Measurements from ENCODE around the gene ADI1. TPM values are rescaled to one million over a fixed set of nuclear protein-coding genes. Genes with fewer than 3 reads are reported as not detected.
"Not testable (repeated sequence)": the region's sequence is repeated elsewhere in the genome, so short reads cannot be mapped to it uniquely, and the experiment has no call there.

The ADI1 gene
- total and polyA plus RNA-seq, 7 experiments from 2014 or later, result 26.4 to 73.3 (median 39.6) TPM

- Histone ChIP-seq H3K9me3 (ENCODE audit: control insufficient read depth in 2 of 3, low read length in 3 of 3) (no peaks in the 10 kb centered on the region), H3K27me3 (ENCODE audit: control insufficient read depth in 2 of 2, insufficient read depth in 2 of 2, low read length in 2 of 2) (no peaks in the 10 kb centered on the region), H3K27ac (ENCODE audit: low read depth, low read length) (no peak overlapping the region), H3K4me1 (ENCODE audit: control insufficient read depth in 2 of 2, insufficient read depth in 2 of 2, low read length in 2 of 2) (no peaks in the 10 kb centered on the region), H3K36me3 (ENCODE audit: control insufficient read depth in 2 of 3, insufficient read depth in 3 of 3, low read length in 3 of 3) (peaks cover 0 to 76% (median 5%) of the 10 kb centered on the region in 3 experiments), H3K4me3 (ENCODE audit: low read length) (no peak overlapping the region)
- H3K36me3 Mint-ChIP-seq, result peaks cover 7 to 65% (median 16%) of the 10 kb centered on the region in 5 donors
- no peak for ATAC-seq
- peak overlapping the region in 2 of 9 donors; percentile 59 to 69 for H3K27ac Mint-ChIP-seq
- H3K27me3 Mint-ChIP-seq, result no peaks in the 10 kb centered on the region
- no peak overlapping the region for H3K4me3 Mint-ChIP-seq
- DNase-seq, result no peak
- peaks cover 0 to 7% (median 0%) of the 10 kb centered on the region in 7 donors for H3K4me1 Mint-ChIP-seq
- H3K9me3 Mint-ChIP-seq, result no peaks in the 10 kb centered on the region
- intact Hi-C loops (cut with micrococcal nuclease), result no loop called here
- POLR2A ChIA-PET, result no interaction called here
- CTCF ChIA-PET, result no interaction called here
These were observed 67.2 kb downstream of the ADI1 start for GRCh38 chr2:3451926-3452671.

DNA sequence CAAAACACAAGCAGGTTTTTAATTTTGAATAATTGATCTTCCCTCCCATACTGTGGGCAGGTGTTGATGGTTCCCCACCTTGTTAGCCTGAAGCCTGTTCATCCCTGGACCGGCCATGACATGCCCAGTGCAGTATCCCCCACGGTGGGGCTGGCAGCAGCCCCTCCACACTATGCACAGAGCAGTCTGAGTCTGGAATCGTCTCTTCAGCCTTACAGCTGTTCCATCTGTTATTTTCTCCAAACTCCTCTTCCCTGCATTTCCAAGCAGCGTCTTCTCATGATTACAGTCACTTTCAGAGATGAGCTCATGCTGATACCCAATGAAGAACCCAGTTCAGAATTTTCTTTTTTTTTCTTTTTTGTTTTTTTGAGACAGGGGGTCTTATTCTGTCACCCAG lies 68.2 kb downstream of the ADI1 start:
- H3K4me1 Mint-ChIP-seq, result peaks cover 0 to 7% (median 0%) of the 10 kb centered on the region in 7 donors
- H3K27ac Mint-ChIP-seq, result peak overlapping the region in 1 of 9 donors; percentile 54
- DNase-seq (no peak), ATAC-seq (no peak)
- peaks cover 0 to 76% (median 5%) of the 10 kb centered on the region in 3 experiments for H3K36me3 ChIP-seq (ENCODE audit: control insufficient read depth in 2 of 3, insufficient read depth in 3 of 3, low read length in 3 of 3)
- no peak overlapping the region for H3K4me3 Mint-ChIP-seq
- H3K36me3 Mint-ChIP-seq, result peaks cover 2 to 66% (median 17%) of the 10 kb centered on the region in 5 donors
- H3K9me3 ChIP-seq (ENCODE audit: control insufficient read depth in 2 of 3, low read length in 3 of 3), result no peaks in the 10 kb centered on the region
- no peaks in the 10 kb centered on the region for H3K27me3 ChIP-seq (ENCODE audit: control insufficient read depth in 2 of 2, insufficient read depth in 2 of 2, low read length in 2 of 2)
- ChIA-PET CTCF (no interaction called here), POLR2A (no interaction called here)
- H3K4me3 ChIP-seq (ENCODE audit: low read length), result no peak overlapping the region
- no peaks in the 10 kb centered on the region for H3K4me1 ChIP-seq (ENCODE audit: control insufficient read depth in 2 of 2, insufficient read depth in 2 of 2, low read length in 2 of 2)
- intact Hi-C loops (cut with micrococcal nuclease), result no loop called here
- no peaks in the 10 kb centered on the region for H3K9me3 Mint-ChIP-seq
- H3K27me3 Mint-ChIP-seq, result no peaks in the 10 kb centered on the region
- H3K27ac ChIP-seq (ENCODE audit: low read depth, low read length), result no peak overlapping the region

DNA sequence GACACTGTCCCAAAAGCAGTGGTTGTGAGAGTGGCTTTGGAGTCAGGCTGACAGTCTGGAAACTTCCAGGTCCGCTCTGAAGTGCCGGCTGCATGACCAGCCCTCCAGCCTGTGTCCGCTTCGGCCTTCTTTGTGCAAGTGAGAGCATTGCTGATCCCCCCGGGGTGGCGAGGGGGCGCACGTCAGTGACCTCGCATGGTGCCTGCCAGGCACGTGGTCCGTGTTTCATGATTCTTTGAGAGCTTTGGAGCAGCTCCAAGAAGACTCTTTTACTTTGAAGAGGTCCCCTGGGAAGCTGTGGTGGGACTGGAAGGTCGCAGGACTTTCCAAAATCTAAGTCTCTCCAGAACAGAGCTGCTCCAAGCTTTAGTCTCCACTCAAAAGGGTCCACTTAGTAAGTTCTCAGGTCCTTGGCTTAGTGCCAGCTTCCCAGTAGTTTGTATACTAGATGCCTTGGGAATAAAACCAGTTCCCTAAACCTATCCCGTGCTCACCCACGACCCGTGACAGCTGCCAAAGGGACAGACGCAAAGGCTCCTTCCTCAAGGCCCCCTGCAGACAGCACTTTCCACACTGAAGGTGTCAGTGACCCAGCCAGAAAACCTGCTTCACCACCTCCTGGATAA lies 68.8 kb downstream of the ADI1 start:
- Histone ChIP-seq H3K4me3 (ENCODE audit: low read length) (no peak overlapping the region), H3K9me3 (ENCODE audit: control insufficient read depth in 2 of 3, low read length in 3 of 3) (no peaks in the 10 kb centered on the region), H3K4me1 (ENCODE audit: control insufficient read depth in 2 of 2, insufficient read depth in 2 of 2, low read length in 2 of 2) (no peaks in the 10 kb centered on the region), H3K36me3 (ENCODE audit: control insufficient read depth in 2 of 3, insufficient read depth in 3 of 3, low read length in 3 of 3) (peaks cover 0 to 82% (median 5%) of the 10 kb centered on the region in 3 experiments), H3K27ac (ENCODE audit: low read depth, low read length) (no peak overlapping the region), H3K27me3 (ENCODE audit: control insufficient read depth in 2 of 2, insufficient read depth in 2 of 2, low read length in 2 of 2) (no peaks in the 10 kb centered on the region)
- ChIA-PET POLR2A (no interaction called here), CTCF (no interaction called here)
- DNase-seq (no peak), ATAC-seq (no peak)
- Mint-ChIP-seq H3K27me3 (no peaks in the 10 kb centered on the region), H3K4me1 (peaks cover 0 to 4% (median 0%) of the 10 kb centered on the region in 7 donors), H3K9me3 (no peaks in the 10 kb centered on the region), H3K36me3 (peaks cover 0 to 66% (median 13%) of the 10 kb centered on the region in 5 donors), H3K4me3 (no peak overlapping the region), H3K27ac (peak overlapping the region in 1 of 9 donors; percentile 38)
- intact Hi-C loops (cut with micrococcal nuclease), result no loop called here

- no peak for DNase-seq
- intact Hi-C loops (cut with micrococcal nuclease), result no loop called here
- ChIA-PET POLR2A (no interaction called here), CTCF (no interaction called here)
- Histone ChIP-seq H3K36me3 (ENCODE audit: control insufficient read depth in 2 of 3, insufficient read depth in 3 of 3, low read length in 3 of 3) (peaks cover 0 to 87% (median 5%) of the 10 kb centered on the region in 3 experiments), H3K27me3 (ENCODE audit: control insufficient read depth in 2 of 2, insufficient read depth in 2 of 2, low read length in 2 of 2) (no peaks in the 10 kb centered on the region), H3K4me3 (ENCODE audit: low read length) (no peak overlapping the region), H3K4me1 (ENCODE audit: control insufficient read depth in 2 of 2, insufficient read depth in 2 of 2, low read length in 2 of 2) (no peaks in the 10 kb centered on the region), H3K9me3 (ENCODE audit: control insufficient read depth in 2 of 3, low read length in 3 of 3) (no peaks in the 10 kb centered on the region), H3K27ac (ENCODE audit: low read depth, low read length) (no peak overlapping the region)
- ATAC-seq, result no peak
- peaks cover 0 to 63% (median 13%) of the 10 kb centered on the region in 5 donors for H3K36me3 Mint-ChIP-seq
- H3K27me3 Mint-ChIP-seq, result no peaks in the 10 kb centered on the region
- H3K9me3 Mint-ChIP-seq, result no peaks in the 10 kb centered on the region
- no peak overlapping the region for H3K4me3 Mint-ChIP-seq
- no peak overlapping the region for H3K27ac Mint-ChIP-seq
- H3K4me1 Mint-ChIP-seq, result peaks cover 0 to 4% (median 0%) of the 10 kb centered on the region in 7 donors
These were observed 69.4 kb downstream of the ADI1 start for GRCh38 chr2:3449936-3450335.

GRCh38 chr2:3449086-3449485 lies 70.2 kb downstream of the ADI1 start:
- Histone ChIP-seq H3K36me3 (ENCODE audit: control insufficient read depth in 2 of 3, insufficient read depth in 3 of 3, low read length in 3 of 3) (peaks cover 0 to 88% (median 5%) of the 10 kb centered on the region in 3 experiments), H3K4me3 (ENCODE audit: low read length) (no peak overlapping the region), H3K27ac (ENCODE audit: low read depth, low read length) (no peak overlapping the region), H3K27me3 (ENCODE audit: control insufficient read depth in 2 of 2, insufficient read depth in 2 of 2, low read length in 2 of 2) (no peaks in the 10 kb centered on the region), H3K9me3 (ENCODE audit: control insufficient read depth in 2 of 3, low read length in 3 of 3) (no peaks in the 10 kb centered on the region), H3K4me1 (ENCODE audit: control insufficient read depth in 2 of 2, insufficient read depth in 2 of 2, low read length in 2 of 2) (no peaks in the 10 kb centered on the region)
- no peaks in the 10 kb centered on the region for H3K27me3 Mint-ChIP-seq
- no peak for ATAC-seq
- H3K4me3 Mint-ChIP-seq, result no peak overlapping the region
- intact Hi-C loops (cut with micrococcal nuclease), result no loop called here
- H3K27ac Mint-ChIP-seq, result peak overlapping the region in 1 of 9 donors; percentile 64
- peaks cover 3 to 64% (median 13%) of the 10 kb centered on the region in 5 donors for H3K36me3 Mint-ChIP-seq
- H3K4me1 Mint-ChIP-seq, result peaks cover 0 to 4% (median 0%) of the 10 kb centered on the region in 7 donors
- ChIA-PET CTCF (no interaction called here), POLR2A (no interaction called here)
- H3K9me3 Mint-ChIP-seq, result no peaks in the 10 kb centered on the region
- no peak for DNase-seq

GRCh38 chr2:3448441-3448911 lies 70.9 kb downstream of the ADI1 start:
- ATAC-seq; POLR2A ChIA-PET; H3K27ac ChIP-seq (ENCODE audit: low read depth, low read length); H3K27me3 Mint-ChIP-seq; H3K9me3 ChIP-seq (ENCODE audit: control insufficient read depth in 2 of 3, low read length in 3 of 3); intact Hi-C loops (cut with micrococcal nuclease); DNase-seq; H3K4me1 ChIP-seq (ENCODE audit: control insufficient read depth in 2 of 2, insufficient read depth in 2 of 2, low read length in 2 of 2); CTCF ChIA-PET; H3K9me3 Mint-ChIP-seq; H3K4me3 ChIP-seq (ENCODE audit: low read length); H3K27me3 ChIP-seq (ENCODE audit: control insufficient read depth in 2 of 2, insufficient read depth in 2 of 2, low read length in 2 of 2); H3K4me3 Mint-ChIP-seq; H3K4me1 Mint-ChIP-seq: not testable (repeated sequence)
- Mint-ChIP-seq H3K27ac (peak overlapping the region in 1 of 9 donors; percentile 62), H3K36me3 (peaks cover 3 to 69% (median 13%) of the 10 kb centered on the region in 5 donors)
- H3K36me3 ChIP-seq (ENCODE audit: control insufficient read depth in 2 of 3, insufficient read depth in 3 of 3, low read length in 3 of 3), result peaks cover 0 to 94% (median 5%) of the 10 kb centered on the region in 3 experiments

Data from naive thymus-derived CD4-positive, alpha-beta T cell (primary cell).